ENCODE measurements around the gene LTBP3. TPM values are rescaled to one million over a fixed set of nuclear protein-coding genes. Genes with fewer than 3 reads are reported as not detected.
"Not testable (repeated sequence)": the region's sequence is repeated elsewhere in the genome, so short reads cannot be mapped to it uniquely, and the experiment has no call there.

The LTBP3 gene
- total RNA-seq, 1 experiment from 2014 or later: 248 TPM

- intact Hi-C loops (cut with micrococcal nuclease); BruUV-seq (replicated peaks); H3K4me2 ChIP-seq (ENCODE audit: low read length); H4K20me1 ChIP-seq (ENCODE audit: insufficient read depth); CTCF ChIA-PET; H2AFZ ChIP-seq (ENCODE audit: low read depth, low read length, poor library complexity, severe bottlenecking); DNase-seq (ENCODE audit: low read depth, low spot score); H3K9me3 ChIP-seq (ENCODE audit: control insufficient read depth in 1 of 2, insufficient read depth in 1 of 2, low read depth in 1 of 2, low read length in 2 of 2); H3K9me2 ChIP-seq (ENCODE audit: insufficient read depth); H3K4me3 ChIP-seq (replicated peaks in 1 of 2; ENCODE audit: low read depth in 1 of 2, low read length in 2 of 2); H3K27me3 ChIP-seq (ENCODE audit: insufficient read depth, low read length); ATAC-seq; H3K27ac ChIP-seq (ENCODE audit: low read depth, low read length); RAD21 ChIA-PET (ENCODE audit: low non-redundant PET in 1 of 2, low total read pairs in 2 of 2, uncharacterized antibody in 2 of 2, unreplicated experiment in 2 of 2); H3K9ac ChIP-seq (ENCODE audit: low read length): not testable (repeated sequence)
- Histone ChIP-seq H3K4me1 (ENCODE audit: control insufficient read depth in 1 of 2, insufficient read depth in 2 of 2, low read length in 2 of 2) (peaks cover 7 to 17% of the 10 kb centered on the region in 2 experiments; a peak in 3 of 4 replicates), H3K79me2 (ENCODE audit: insufficient read depth, low read length) (peaks cover 20% of the 10 kb centered on the region), H3K36me3 (ENCODE audit: control insufficient read depth in 1 of 2, insufficient read depth in 2 of 2, low read length in 2 of 2) (peaks cover 7 to 16% of the 10 kb centered on the region in 2 experiments; a peak in 2 of 4 replicates)
- POLR2A ChIA-PET: interaction anchor here (1.1 kb wide), 1 partner anchor 24 kb away, joined by 3 read pairs; the partner anchor contains the start of gene MALAT1
Measured at GRCh38 chr11:65522718-65523630, 35.2 kb downstream of the LTBP3 start.

- H3K4me2 ChIP-seq (ENCODE audit: low read length); H3K27ac ChIP-seq (ENCODE audit: low read depth, low read length); H3K27me3 ChIP-seq (ENCODE audit: insufficient read depth, low read length); H3K9me2 ChIP-seq (ENCODE audit: insufficient read depth); H3K4me3 ChIP-seq (replicated peaks in 1 of 2; ENCODE audit: low read depth in 1 of 2, low read length in 2 of 2); ATAC-seq; BruUV-seq (replicated peaks); CTCF ChIA-PET; H3K9me3 ChIP-seq (ENCODE audit: control insufficient read depth in 1 of 2, insufficient read depth in 1 of 2, low read depth in 1 of 2, low read length in 2 of 2); H4K20me1 ChIP-seq (ENCODE audit: insufficient read depth); H2AFZ ChIP-seq (ENCODE audit: low read depth, low read length, poor library complexity, severe bottlenecking); DNase-seq (ENCODE audit: low read depth, low spot score); intact Hi-C loops (cut with micrococcal nuclease); RAD21 ChIA-PET (ENCODE audit: low non-redundant PET in 1 of 2, low total read pairs in 2 of 2, uncharacterized antibody in 2 of 2, unreplicated experiment in 2 of 2); H3K9ac ChIP-seq (ENCODE audit: low read length): not testable (repeated sequence)
- Histone ChIP-seq H3K4me1 (ENCODE audit: control insufficient read depth in 1 of 2, insufficient read depth in 2 of 2, low read length in 2 of 2) (peaks cover 9 to 19% of the 10 kb centered on the region in 2 experiments; a peak in 3 of 4 replicates), H3K79me2 (ENCODE audit: insufficient read depth, low read length) (peaks cover 19% of the 10 kb centered on the region), H3K36me3 (ENCODE audit: control insufficient read depth in 1 of 2, insufficient read depth in 2 of 2, low read length in 2 of 2) (peaks cover 5 to 12% of the 10 kb centered on the region in 2 experiments; a peak in 2 of 4 replicates)
- POLR2A ChIA-PET: interaction anchor here (1.7 kb wide), 1 partner anchor 13 kb away, joined by 4 read pairs; no protein-coding TSS in a partner anchor
Measured at GRCh38 chr11:65521777-65522521, 36.2 kb downstream of the LTBP3 start.

GRCh38 chr11:65518941-65519549 is 39.1 kb downstream of the LTBP3 start:
- H3K9me3 ChIP-seq (ENCODE audit: control insufficient read depth in 1 of 2, insufficient read depth in 1 of 2, low read depth in 1 of 2, low read length in 2 of 2); BruUV-seq (replicated peaks); H2AFZ ChIP-seq (ENCODE audit: low read depth, low read length, poor library complexity, severe bottlenecking); ATAC-seq; H3K27ac ChIP-seq (ENCODE audit: low read depth, low read length); H3K4me3 ChIP-seq (replicated peaks in 1 of 2; ENCODE audit: low read depth in 1 of 2, low read length in 2 of 2); DNase-seq (ENCODE audit: low read depth, low spot score); H4K20me1 ChIP-seq (ENCODE audit: insufficient read depth); H3K9ac ChIP-seq (ENCODE audit: low read length); H3K9me2 ChIP-seq (ENCODE audit: insufficient read depth); intact Hi-C loops (cut with micrococcal nuclease); H3K27me3 ChIP-seq (ENCODE audit: insufficient read depth, low read length); CTCF ChIA-PET; H3K36me3 ChIP-seq (ENCODE audit: control insufficient read depth in 1 of 2, insufficient read depth in 2 of 2, low read length in 2 of 2); RAD21 ChIA-PET (ENCODE audit: low non-redundant PET in 1 of 2, low total read pairs in 2 of 2, uncharacterized antibody in 2 of 2, unreplicated experiment in 2 of 2); H3K79me2 ChIP-seq (ENCODE audit: insufficient read depth, low read length); H3K4me2 ChIP-seq (ENCODE audit: low read length): not testable (repeated sequence)
- POLR2A ChIA-PET: interaction anchor here (0.9 kb wide), 1 partner anchor 20 kb away, joined by 4 read pairs; no protein-coding TSS in a partner anchor
- H3K4me1 ChIP-seq (ENCODE audit: control insufficient read depth in 1 of 2, insufficient read depth in 2 of 2, low read length in 2 of 2): peaks cover 6 to 15% of the 10 kb centered on the region in 2 experiments; a peak in 3 of 4 replicates

Measured in HCT116 (cell line).